GM18508 (cell line): ENCODE measurements around the gene WDR7.

Experiments used
- ATAC-seq: cut with Tn5 transposase; IDR thresholded peaks from one replicate; pipeline ENCODE4 v1.9.1; 2021; ENCODE audit warnings: moderate number of reproducible peaks; ENCODE audit not compliant: insufficient read depth, unreplicated experiment

WDR7 gene

GRCh38 chr18:56789004-56789888, 138.1 kb downstream of the WDR7 start:
- ATAC-seq, result no peak

GRCh38 chr18:56789889-56790180, 138.7 kb downstream of the WDR7 start:
- no peak for ATAC-seq

GRCh38 chr18:56795381-56795780, 144.2 kb downstream of the WDR7 start:
- ATAC-seq, result no peak

GRCh38 chr18:56799756-56800155, 148.6 kb downstream of the WDR7 start:
- ATAC-seq, result no peak

GRCh38 chr18:56803051-56803450, 151.9 kb downstream of the WDR7 start:
- no peak for ATAC-seq

- ATAC-seq, result no peak
Observed at GRCh38 chr18:56804395-56804794, 153.2 kb downstream of the WDR7 start.

- no peak for ATAC-seq
Observed at GRCh38 chr18:56807901-56808300, 156.7 kb downstream of the WDR7 start.

- no peak for ATAC-seq
Observed at GRCh38 chr18:56812674-56813073, 161.5 kb downstream of the WDR7 start.

- no peak for ATAC-seq
Observed at GRCh38 chr18:56815926-56816325, 164.8 kb downstream of the WDR7 start.

GRCh38 chr18:56823986-56824565, 172.9 kb downstream of the WDR7 start:
- no peak for ATAC-seq

GRCh38 chr18:56825321-56825720, 174.2 kb downstream of the WDR7 start:
- no peak for ATAC-seq

- ATAC-seq, result no peak
Observed at GRCh38 chr18:56825878-56826277, 174.7 kb downstream of the WDR7 start.

- ATAC-seq, result no peak
Observed at GRCh38 chr18:56831988-56832387, 180.8 kb downstream of the WDR7 start.

GRCh38 chr18:56835331-56835730, 184.2 kb downstream of the WDR7 start:
- no peak for ATAC-seq

GRCh38 chr18:56836173-56836572, 185.0 kb downstream of the WDR7 start:
- ATAC-seq, result no peak

GRCh38 chr18:56841836-56842235, 190.7 kb downstream of the WDR7 start:
- no peak for ATAC-seq

GRCh38 chr18:56843241-56843640, 192.1 kb downstream of the WDR7 start:
- no peak for ATAC-seq

GRCh38 chr18:56844556-56844955, 193.4 kb downstream of the WDR7 start:
- ATAC-seq, result no peak

GRCh38 chr18:56851774-56852173, 200.6 kb downstream of the WDR7 start:
- ATAC-seq, result peak; percentile 80

- ATAC-seq, result no peak
Observed at GRCh38 chr18:56853961-56854360, 202.8 kb downstream of the WDR7 start.

GRCh38 chr18:56861244-56861643, 210.1 kb downstream of the WDR7 start:
- no peak for ATAC-seq

GRCh38 chr18:56869189-56869777, 218.1 kb downstream of the WDR7 start:
- no peak for ATAC-seq
